ENCODE results near the gene MEF2A. TPM values are rescaled to one million over a fixed set of nuclear protein-coding genes. Genes with fewer than 3 reads are reported as not detected.

The MEF2A gene
- total and polyA plus RNA-seq, 10 of the 15 experiments (the other 5 are each of a cell fraction or from before 2014, with no cell fraction given) = 7.2 to 46.7 (median 35.9) TPM

GRCh38 chr15:99574048-99574447 is 8.3 kb downstream of the MEF2A start:
- ATAC-seq = no peak
- TF ChIP-seq MAX (IDR thresholded peaks at IDR 0.05; ENCODE audit: low read depth, low read length) = no peak
- TF ChIP-seq NR2C1 (IDR thresholded peaks at IDR 0.05) = no peak
- no peak for TF ChIP-seq HSF1 (IDR thresholded peaks at IDR 0.05; ENCODE audit: low read depth, low read length)
- TF ChIP-seq ZNF592 (IDR thresholded peaks at IDR 0.05) = no peak
- TF ChIP-seq SUPT20H (IDR thresholded peaks at IDR 0.05; ENCODE audit: borderline replicate concordance, control insufficient read depth, low read depth, low read length) = no peak
- no peak for TF ChIP-seq POLR2AphosphoS2 (IDR thresholded peaks at IDR 0.05; ENCODE audit: low read depth, low read length)
- TF ChIP-seq TBL1XR1 (IDR thresholded peaks at IDR 0.05; ENCODE audit: low read depth, low read length) = no peak
- TF ChIP-seq GATAD2B (conservative IDR thresholded peaks at IDR 0.05; ENCODE audit: low read depth) = no peak
- TF ChIP-seq STAT3 (IDR thresholded peaks at IDR 0.05; ENCODE audit: low read depth, low read length) = no peak
- TF ChIP-seq TCF3 (IDR thresholded peaks at IDR 0.05; ENCODE audit: borderline replicate concordance, insufficient read depth, low read depth, low read length) = no peak
- TF ChIP-seq CUX1 (IDR thresholded peaks at IDR 0.05; ENCODE audit: insufficient replicate concordance, low read depth, low read length) = no peak
- no peak for TF ChIP-seq SUZ12 (IDR thresholded peaks at IDR 0.05; ENCODE audit: unreplicated experiment)
- no peak for TF ChIP-seq SMC3 (IDR thresholded peaks at IDR 0.05; ENCODE audit: borderline replicate concordance, low read length)

More at GRCh38 chr15:99574048-99574447, 8.3 kb downstream of the MEF2A start:
- Histone ChIP-seq H3K4me3 (no peak overlapping the region), H3K27ac (ENCODE audit: control insufficient read depth, insufficient read depth) (no peak overlapping the region), H3K4me2 (ENCODE audit: control insufficient read depth, insufficient read depth) (no peak overlapping the region), H3K36me3 (ENCODE audit: control insufficient read depth in 2 of 2, insufficient read depth in 2 of 2, low read length in 1 of 2) (no peaks in the 10 kb centered on the region), H3K9me3 (replicated peaks; ENCODE audit: control insufficient read depth, insufficient read depth, low read length) (peaks cover 3% of the 10 kb centered on the region; the same call in 1 of the 3 replicates), H3K9ac (ENCODE audit: control insufficient read depth, insufficient read depth, low read length) (no peak overlapping the region), H4K20me1 (ENCODE audit: control insufficient read depth, insufficient read depth) (no peaks in the 10 kb centered on the region), H2AFZ (ENCODE audit: control insufficient read depth, low read depth, low read length) (no peak overlapping the region), H3K4me1 (ENCODE audit: control insufficient read depth, insufficient read depth, low read length) (peaks cover 4% of the 10 kb centered on the region; the same call in 1 of the 2 replicates), H3K27me3 (replicated peaks in 1 of 2; ENCODE audit: control insufficient read depth in 2 of 2, insufficient read depth in 2 of 2, low read length in 1 of 2) (no peaks in the 10 kb centered on the region), H3K79me2 (ENCODE audit: control insufficient read depth, insufficient read depth, low read length) (peaks cover 95% of the 10 kb centered on the region)
- ChIA-PET CTCF (interaction anchor here (1.1 to 1.5 kb wide), 2 partner anchors 130 to 165 kb away, joined by 3 to 5 read pairs; no protein-coding TSS in a partner anchor), POLR2A (no interaction called here), SMC1A (ENCODE audit: uncharacterized antibody, unreplicated experiment) (interaction anchor here (0.5 to 3.2 kb wide), 4 partner anchors 11 to 130 kb away, joined by 3 to 15 read pairs (median 4); no protein-coding TSS in a partner anchor), RAD21 (ENCODE audit: unreplicated experiment) (interaction anchor here (1.4 kb wide), 1 partner anchor 130 kb away, joined by 6 read pairs; no protein-coding TSS in a partner anchor)
- DNase-seq (ENCODE audit: low read depth, low spot score) (no peak), FAIRE-seq (no peak)
- in situ Hi-C loops (cut with MboI) (no loop called here), intact Hi-C loops (cut with micrococcal nuclease; ENCODE audit: unreplicated experiment) (no loop called here)
- no TSS peak for BruUV-seq (replicated peaks)
- 77% methylated on average over 4 of the region's 4 CpGs for WGBS (ENCODE audit: insufficient coverage, insufficient replicate concordance, low lambda C conversion rate, missing lambda C conversion rate)
